H1 (cell line): ENCODE results near the gene IDE.

Source experiments
- ATF3 ChIP-seq: IDR thresholded peaks from 2 replicates; pipeline ENCODE4 v1.6.1; 2011; ENCODE audit warnings: low read depth, mild to moderate bottlenecking, low read length; ENCODE audit not compliant: insufficient read depth
- CBX8 ChIP-seq: fragments of 300-800, 300-1000 bp; sonication (generic); IDR thresholded peaks from 2 replicates; pipeline ENCODE4 v1.7.1; 2016; ENCODE audit warnings: low read depth, low read length, borderline replicate concordance
- EGR1 ChIP-seq: IDR thresholded peaks from 2 replicates; pipeline ENCODE4 v1.6.1; 2011; ENCODE audit warnings: low read depth, low read length, borderline replicate concordance
- EZH2 ChIP-seq: fragments of 200-600 bp; sonication (generic); IDR thresholded peaks from 2 replicates; pipeline ENCODE4 v1.7.1; 2012; ENCODE audit warnings: low read depth, mild to moderate bottlenecking, moderate library complexity, low read length, inconsistent platforms; ENCODE audit not compliant: severe bottlenecking
- HDAC2 ChIP-seq, 2 experiments: fragments of 300-600 bp in 1 of 2; sonication (generic) in 1 of 2; IDR thresholded peaks; 2 replicates each; pipeline ENCODE4 v1.6.1; 2011 to 2012; ENCODE audit warnings: low read depth in 2 of 2, low read length in 2 of 2, mild to moderate bottlenecking in 2 of 2, moderate library complexity in 2 of 2, borderline replicate concordance in 1 of 2, inconsistent platforms in 1 of 2
- KDM1A ChIP-seq: fragments of 200-600, 300-600 bp; sonication (generic); IDR thresholded peaks from 2 replicates; pipeline ENCODE4 v1.7.1; 2016; ENCODE audit warnings: mild to moderate bottlenecking, low read length, borderline replicate concordance
- MAFK ChIP-seq: IDR thresholded peaks from 2 replicates; pipeline ENCODE4 v1.6.1; 2012; ENCODE audit warnings: low read depth, mild to moderate bottlenecking, improper control_type of control experiment, low read length
- NRF1 ChIP-seq: IDR thresholded peaks from 2 replicates; pipeline ENCODE4 v1.6.1; 2011; ENCODE audit warnings: mild to moderate bottlenecking, low read depth, low read length, improper control_type of control experiment
- POLR2AphosphoS5 ChIP-seq: IDR thresholded peaks from 2 replicates; pipeline ENCODE4 v1.6.1; 2011; ENCODE audit warnings: low read depth, low read length
- TCF12 ChIP-seq: IDR thresholded peaks from 2 replicates; pipeline ENCODE4 v1.6.1; 2011; ENCODE audit warnings: low read depth, mild to moderate bottlenecking, low read length
- YY1 ChIP-seq: IDR thresholded peaks from 2 replicates; pipeline ENCODE4 v1.6.1; 2011; ENCODE audit warnings: low read depth, mild to moderate bottlenecking, low read length
- ZNF274 ChIP-seq: IDR thresholded peaks from 2 replicates; pipeline ENCODE4 v1.7.0; 2012; ENCODE audit warnings: low read length, borderline replicate concordance; ENCODE audit errors: extremely low read depth
- TF ChIP-seq, protein P1 (sequence below), 3 experiments: IDR thresholded peaks; 1 replicate in 2 of 3; 2 replicates in 1 of 3; pipeline versions ENCODE4 v1.5.1 to v1.6.1; 2011; ENCODE audit warnings: low read length in 3 of 3, mild to moderate bottlenecking in 3 of 3, inconsistent platforms in 2 of 3, low read depth in 1 of 3, moderate library complexity in 1 of 3; ENCODE audit not compliant: insufficient read depth in 1 of 3; ENCODE audit errors: control extremely low read depth in 1 of 3
- TF ChIP-seq, protein P2 (sequence below): fragments of 300-600 bp; sonication (generic); IDR thresholded peaks from 2 replicates; pipeline ENCODE4 v1.7.1; 2012; ENCODE audit warnings: low read length, moderate library complexity, mild to moderate bottlenecking, inconsistent platforms; ENCODE audit not compliant: insufficient replicate concordance

- TF ChIP-seq EGR1 (no peak), ZNF274 (no peak), ATF3 (no peak), POLR2AphosphoS5 (no peak), EZH2 (no peak), NRF1 (no peak), CBX8 (no peak), KDM1A (no peak), YY1 (no peak), HDAC2 (IDR thresholded peaks at IDR 0.05; ENCODE audit: borderline replicate concordance in 1 of 2, low read depth in 2 of 2, low read length in 2 of 2) (no peak), MAFK (no peak), TCF12 (no peak)
- TF ChIP-seq, protein P1, sequence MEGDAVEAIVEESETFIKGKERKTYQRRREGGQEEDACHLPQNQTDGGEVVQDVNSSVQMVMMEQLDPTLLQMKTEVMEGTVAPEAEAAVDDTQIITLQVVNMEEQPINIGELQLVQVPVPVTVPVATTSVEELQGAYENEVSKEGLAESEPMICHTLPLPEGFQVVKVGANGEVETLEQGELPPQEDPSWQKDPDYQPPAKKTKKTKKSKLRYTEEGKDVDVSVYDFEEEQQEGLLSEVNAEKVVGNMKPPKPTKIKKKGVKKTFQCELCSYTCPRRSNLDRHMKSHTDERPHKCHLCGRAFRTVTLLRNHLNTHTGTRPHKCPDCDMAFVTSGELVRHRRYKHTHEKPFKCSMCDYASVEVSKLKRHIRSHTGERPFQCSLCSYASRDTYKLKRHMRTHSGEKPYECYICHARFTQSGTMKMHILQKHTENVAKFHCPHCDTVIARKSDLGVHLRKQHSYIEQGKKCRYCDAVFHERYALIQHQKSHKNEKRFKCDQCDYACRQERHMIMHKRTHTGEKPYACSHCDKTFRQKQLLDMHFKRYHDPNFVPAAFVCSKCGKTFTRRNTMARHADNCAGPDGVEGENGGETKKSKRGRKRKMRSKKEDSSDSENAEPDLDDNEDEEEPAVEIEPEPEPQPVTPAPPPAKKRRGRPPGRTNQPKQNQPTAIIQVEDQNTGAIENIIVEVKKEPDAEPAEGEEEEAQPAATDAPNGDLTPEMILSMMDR (IDR thresholded peaks at IDR 0.05; ENCODE audit: control extremely low read depth in 1 of 3, insufficient read depth in 1 of 3, low read depth in 1 of 3, low read length in 3 of 3), result no peak
- TF ChIP-seq, protein P2, sequence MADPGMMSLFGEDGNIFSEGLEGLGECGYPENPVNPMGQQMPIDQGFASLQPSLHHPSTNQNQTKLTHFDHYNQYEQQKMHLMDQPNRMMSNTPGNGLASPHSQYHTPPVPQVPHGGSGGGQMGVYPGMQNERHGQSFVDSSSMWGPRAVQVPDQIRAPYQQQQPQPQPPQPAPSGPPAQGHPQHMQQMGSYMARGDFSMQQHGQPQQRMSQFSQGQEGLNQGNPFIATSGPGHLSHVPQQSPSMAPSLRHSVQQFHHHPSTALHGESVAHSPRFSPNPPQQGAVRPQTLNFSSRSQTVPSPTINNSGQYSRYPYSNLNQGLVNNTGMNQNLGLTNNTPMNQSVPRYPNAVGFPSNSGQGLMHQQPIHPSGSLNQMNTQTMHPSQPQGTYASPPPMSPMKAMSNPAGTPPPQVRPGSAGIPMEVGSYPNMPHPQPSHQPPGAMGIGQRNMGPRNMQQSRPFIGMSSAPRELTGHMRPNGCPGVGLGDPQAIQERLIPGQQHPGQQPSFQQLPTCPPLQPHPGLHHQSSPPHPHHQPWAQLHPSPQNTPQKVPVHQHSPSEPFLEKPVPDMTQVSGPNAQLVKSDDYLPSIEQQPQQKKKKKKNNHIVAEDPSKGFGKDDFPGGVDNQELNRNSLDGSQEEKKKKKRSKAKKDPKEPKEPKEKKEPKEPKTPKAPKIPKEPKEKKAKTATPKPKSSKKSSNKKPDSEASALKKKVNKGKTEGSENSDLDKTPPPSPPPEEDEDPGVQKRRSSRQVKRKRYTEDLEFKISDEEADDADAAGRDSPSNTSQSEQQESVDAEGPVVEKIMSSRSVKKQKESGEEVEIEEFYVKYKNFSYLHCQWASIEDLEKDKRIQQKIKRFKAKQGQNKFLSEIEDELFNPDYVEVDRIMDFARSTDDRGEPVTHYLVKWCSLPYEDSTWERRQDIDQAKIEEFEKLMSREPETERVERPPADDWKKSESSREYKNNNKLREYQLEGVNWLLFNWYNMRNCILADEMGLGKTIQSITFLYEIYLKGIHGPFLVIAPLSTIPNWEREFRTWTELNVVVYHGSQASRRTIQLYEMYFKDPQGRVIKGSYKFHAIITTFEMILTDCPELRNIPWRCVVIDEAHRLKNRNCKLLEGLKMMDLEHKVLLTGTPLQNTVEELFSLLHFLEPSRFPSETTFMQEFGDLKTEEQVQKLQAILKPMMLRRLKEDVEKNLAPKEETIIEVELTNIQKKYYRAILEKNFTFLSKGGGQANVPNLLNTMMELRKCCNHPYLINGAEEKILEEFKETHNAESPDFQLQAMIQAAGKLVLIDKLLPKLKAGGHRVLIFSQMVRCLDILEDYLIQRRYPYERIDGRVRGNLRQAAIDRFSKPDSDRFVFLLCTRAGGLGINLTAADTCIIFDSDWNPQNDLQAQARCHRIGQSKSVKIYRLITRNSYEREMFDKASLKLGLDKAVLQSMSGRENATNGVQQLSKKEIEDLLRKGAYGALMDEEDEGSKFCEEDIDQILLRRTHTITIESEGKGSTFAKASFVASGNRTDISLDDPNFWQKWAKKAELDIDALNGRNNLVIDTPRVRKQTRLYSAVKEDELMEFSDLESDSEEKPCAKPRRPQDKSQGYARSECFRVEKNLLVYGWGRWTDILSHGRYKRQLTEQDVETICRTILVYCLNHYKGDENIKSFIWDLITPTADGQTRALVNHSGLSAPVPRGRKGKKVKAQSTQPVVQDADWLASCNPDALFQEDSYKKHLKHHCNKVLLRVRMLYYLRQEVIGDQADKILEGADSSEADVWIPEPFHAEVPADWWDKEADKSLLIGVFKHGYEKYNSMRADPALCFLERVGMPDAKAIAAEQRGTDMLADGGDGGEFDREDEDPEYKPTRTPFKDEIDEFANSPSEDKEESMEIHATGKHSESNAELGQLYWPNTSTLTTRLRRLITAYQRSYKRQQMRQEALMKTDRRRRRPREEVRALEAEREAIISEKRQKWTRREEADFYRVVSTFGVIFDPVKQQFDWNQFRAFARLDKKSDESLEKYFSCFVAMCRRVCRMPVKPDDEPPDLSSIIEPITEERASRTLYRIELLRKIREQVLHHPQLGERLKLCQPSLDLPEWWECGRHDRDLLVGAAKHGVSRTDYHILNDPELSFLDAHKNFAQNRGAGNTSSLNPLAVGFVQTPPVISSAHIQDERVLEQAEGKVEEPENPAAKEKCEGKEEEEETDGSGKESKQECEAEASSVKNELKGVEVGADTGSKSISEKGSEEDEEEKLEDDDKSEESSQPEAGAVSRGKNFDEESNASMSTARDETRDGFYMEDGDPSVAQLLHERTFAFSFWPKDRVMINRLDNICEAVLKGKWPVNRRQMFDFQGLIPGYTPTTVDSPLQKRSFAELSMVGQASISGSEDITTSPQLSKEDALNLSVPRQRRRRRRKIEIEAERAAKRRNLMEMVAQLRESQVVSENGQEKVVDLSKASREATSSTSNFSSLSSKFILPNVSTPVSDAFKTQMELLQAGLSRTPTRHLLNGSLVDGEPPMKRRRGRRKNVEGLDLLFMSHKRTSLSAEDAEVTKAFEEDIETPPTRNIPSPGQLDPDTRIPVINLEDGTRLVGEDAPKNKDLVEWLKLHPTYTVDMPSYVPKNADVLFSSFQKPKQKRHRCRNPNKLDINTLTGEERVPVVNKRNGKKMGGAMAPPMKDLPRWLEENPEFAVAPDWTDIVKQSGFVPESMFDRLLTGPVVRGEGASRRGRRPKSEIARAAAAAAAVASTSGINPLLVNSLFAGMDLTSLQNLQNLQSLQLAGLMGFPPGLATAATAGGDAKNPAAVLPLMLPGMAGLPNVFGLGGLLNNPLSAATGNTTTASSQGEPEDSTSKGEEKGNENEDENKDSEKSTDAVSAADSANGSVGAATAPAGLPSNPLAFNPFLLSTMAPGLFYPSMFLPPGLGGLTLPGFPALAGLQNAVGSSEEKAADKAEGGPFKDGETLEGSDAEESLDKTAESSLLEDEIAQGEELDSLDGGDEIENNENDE, result no peak
Measured at GRCh38 chr10:92450896-92451295, 123.0 kb downstream of the IDE start.
